Measurements from ENCODE around the gene TPRG1L.

Gene TPRG1L

DNA sequence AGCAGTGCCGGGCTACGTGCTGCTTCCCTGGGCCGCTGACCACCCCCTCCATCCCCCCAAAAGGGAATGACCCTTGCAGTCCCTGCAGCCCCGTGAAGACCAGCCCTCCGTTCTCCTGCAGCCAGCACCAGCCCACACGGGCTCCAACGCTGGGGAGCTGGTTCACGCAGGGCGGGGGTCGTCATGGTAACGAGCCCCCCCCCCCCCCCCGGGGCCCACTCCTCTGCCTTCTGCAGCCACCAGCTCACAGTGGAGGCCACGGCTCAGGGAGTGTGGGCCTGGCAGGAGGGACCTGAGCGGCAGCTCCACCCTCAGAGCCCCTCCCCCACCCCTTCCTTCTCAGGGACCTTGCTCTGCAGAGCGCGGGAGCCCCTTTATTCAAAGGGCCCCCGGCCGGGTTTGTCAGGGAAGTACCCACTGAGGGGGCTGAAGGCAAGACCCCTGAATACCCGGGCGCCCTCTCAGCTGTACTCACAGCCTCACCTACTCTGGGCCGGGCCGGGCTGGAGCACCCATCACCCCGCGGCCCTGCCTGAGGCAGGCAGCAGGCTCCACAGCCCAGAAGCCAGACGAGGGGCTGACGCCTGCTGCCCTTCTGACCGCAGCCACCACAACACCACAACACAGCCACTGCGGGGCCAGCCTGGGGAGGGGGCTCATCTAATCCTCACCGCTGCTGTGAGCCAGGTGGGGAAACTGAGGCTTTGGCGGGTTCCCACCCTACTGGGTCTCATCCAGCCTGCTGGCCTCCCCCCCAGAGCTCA, 26.1 kb upstream of the TPRG1L start:
- ChIA-PET CTCF (interaction anchor here (1.2 to 1.4 kb wide), 2 partner anchors 20 to 146 kb away, joined by 3 to 5 read pairs; no protein-coding TSS in a partner anchor), POLR2A (interaction anchor here (0.7 kb wide), 1 partner anchor 10 kb away, joined by 3 read pairs; no protein-coding TSS in a partner anchor)
- Histone ChIP-seq H3K9me3 (ENCODE audit: control insufficient read depth, insufficient read depth, low read depth, low read length) (no peaks in the 10 kb centered on the region), H3K4me1 (ENCODE audit: control insufficient read depth, insufficient read depth, low read length) (no peaks in the 10 kb centered on the region), H3K4me3 (ENCODE audit: low read depth, low read length) (no peak overlapping the region), H3K27ac (ENCODE audit: extremely low read depth, low read depth, low read length) (no peak overlapping the region), H3K36me3 (ENCODE audit: control insufficient read depth in 2 of 2, insufficient read depth in 1 of 2, low read length in 2 of 2) (no peaks in the 10 kb centered on the region)
- TF ChIP-seq, protein P1, sequence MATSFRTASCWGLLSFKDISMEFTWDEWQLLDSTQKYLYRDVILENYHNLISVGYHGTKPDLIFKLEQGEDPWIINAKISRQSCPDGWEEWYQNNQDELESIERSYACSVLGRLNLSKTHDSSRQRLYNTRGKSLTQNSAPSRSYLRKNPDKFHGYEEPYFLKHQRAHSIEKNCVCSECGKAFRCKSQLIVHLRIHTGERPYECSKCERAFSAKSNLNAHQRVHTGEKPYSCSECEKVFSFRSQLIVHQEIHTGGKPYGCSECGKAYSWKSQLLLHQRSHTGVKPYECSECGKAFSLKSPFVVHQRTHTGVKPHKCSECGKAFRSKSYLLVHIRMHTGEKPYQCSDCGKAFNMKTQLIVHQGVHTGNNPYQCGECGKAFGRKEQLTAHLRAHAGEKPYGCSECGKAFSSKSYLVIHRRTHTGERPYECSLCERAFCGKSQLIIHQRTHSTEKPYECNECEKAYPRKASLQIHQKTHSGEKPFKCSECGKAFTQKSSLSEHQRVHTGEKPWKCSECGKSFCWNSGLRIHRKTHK (tag by site-specific recombination; IDR thresholded peaks at IDR 0.05) = no peak
- TF ChIP-seq, protein P2, sequence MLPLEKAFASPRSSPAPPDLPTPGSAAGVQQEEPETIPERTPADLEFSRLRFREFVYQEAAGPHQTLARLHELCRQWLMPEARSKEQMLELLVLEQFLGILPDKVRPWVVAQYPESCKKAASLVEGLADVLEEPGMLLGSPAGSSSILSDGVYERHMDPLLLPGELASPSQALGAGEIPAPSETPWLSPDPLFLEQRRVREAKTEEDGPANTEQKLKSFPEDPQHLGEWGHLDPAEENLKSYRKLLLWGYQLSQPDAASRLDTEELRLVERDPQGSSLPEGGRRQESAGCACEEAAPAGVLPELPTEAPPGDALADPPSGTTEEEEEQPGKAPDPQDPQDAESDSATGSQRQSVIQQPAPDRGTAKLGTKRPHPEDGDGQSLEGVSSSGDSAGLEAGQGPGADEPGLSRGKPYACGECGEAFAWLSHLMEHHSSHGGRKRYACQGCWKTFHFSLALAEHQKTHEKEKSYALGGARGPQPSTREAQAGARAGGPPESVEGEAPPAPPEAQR (tag by site-specific recombination; IDR thresholded peaks at IDR 0.05) = no peak
- TF ChIP-seq OVOL3 (tag by site-specific recombination; IDR thresholded peaks at IDR 0.05) (no peak), KLF16 (tag by site-specific recombination; IDR thresholded peaks at IDR 0.05) (no peak), ZNF24 (tag by site-specific recombination; IDR thresholded peaks at IDR 0.05) (no peak), ZNF792 (tag by site-specific recombination; IDR thresholded peaks at IDR 0.05) (no peak), ZNF16 (tag by site-specific recombination; IDR thresholded peaks at IDR 0.05; ENCODE audit: low read depth) (no peak), ZNF302 (tag by site-specific recombination; IDR thresholded peaks at IDR 0.05; ENCODE audit: low read depth) (no peak), SALL2 (tag by site-specific recombination; IDR thresholded peaks at IDR 0.05; ENCODE audit: borderline replicate concordance) (no peak), ZNF311 (tag by site-specific recombination; IDR thresholded peaks at IDR 0.05; ENCODE audit: borderline replicate concordance) (no peak), ZNF292 (tag by site-specific recombination; IDR thresholded peaks at IDR 0.05; ENCODE audit: borderline replicate concordance, low read depth) (no peak), ZFP3 (tag by site-specific recombination; IDR thresholded peaks at IDR 0.05; ENCODE audit: low read depth) (no peak), ZNF707 (tag by site-specific recombination; IDR thresholded peaks at IDR 0.05) (no peak)
- TF ChIP-seq, protein P3, sequence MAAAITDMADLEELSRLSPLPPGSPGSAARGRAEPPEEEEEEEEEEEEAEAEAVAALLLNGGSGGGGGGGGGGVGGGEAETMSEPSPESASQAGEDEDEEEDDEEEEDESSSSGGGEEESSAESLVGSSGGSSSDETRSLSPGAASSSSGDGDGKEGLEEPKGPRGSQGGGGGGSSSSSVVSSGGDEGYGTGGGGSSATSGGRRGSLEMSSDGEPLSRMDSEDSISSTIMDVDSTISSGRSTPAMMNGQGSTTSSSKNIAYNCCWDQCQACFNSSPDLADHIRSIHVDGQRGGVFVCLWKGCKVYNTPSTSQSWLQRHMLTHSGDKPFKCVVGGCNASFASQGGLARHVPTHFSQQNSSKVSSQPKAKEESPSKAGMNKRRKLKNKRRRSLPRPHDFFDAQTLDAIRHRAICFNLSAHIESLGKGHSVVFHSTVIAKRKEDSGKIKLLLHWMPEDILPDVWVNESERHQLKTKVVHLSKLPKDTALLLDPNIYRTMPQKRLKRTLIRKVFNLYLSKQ (tag by site-specific recombination; IDR thresholded peaks at IDR 0.05; ENCODE audit: borderline replicate concordance) = no peak
- TF ChIP-seq, protein P4, sequence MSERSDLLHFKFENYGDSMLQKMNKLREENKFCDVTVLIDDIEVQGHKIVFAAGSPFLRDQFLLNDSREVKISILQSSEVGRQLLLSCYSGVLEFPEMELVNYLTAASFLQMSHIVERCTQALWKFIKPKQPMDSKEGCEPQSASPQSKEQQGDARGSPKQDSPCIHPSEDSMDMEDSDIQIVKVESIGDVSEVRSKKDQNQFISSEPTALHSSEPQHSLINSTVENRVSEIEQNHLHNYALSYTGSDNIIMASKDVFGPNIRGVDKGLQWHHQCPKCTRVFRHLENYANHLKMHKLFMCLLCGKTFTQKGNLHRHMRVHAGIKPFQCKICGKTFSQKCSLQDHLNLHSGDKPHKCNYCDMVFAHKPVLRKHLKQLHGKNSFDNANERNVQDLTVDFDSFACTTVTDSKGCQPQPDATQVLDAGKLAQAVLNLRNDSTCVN (tag by site-specific recombination; optimal IDR thresholded peaks at IDR 0.05) = no peak
- TF ChIP-seq, protein P5, sequence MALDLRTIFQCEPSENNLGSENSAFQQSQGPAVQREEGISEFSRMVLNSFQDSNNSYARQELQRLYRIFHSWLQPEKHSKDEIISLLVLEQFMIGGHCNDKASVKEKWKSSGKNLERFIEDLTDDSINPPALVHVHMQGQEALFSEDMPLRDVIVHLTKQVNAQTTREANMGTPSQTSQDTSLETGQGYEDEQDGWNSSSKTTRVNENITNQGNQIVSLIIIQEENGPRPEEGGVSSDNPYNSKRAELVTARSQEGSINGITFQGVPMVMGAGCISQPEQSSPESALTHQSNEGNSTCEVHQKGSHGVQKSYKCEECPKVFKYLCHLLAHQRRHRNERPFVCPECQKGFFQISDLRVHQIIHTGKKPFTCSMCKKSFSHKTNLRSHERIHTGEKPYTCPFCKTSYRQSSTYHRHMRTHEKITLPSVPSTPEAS (tag by site-specific recombination; IDR thresholded peaks at IDR 0.05) = no peak

DNA sequence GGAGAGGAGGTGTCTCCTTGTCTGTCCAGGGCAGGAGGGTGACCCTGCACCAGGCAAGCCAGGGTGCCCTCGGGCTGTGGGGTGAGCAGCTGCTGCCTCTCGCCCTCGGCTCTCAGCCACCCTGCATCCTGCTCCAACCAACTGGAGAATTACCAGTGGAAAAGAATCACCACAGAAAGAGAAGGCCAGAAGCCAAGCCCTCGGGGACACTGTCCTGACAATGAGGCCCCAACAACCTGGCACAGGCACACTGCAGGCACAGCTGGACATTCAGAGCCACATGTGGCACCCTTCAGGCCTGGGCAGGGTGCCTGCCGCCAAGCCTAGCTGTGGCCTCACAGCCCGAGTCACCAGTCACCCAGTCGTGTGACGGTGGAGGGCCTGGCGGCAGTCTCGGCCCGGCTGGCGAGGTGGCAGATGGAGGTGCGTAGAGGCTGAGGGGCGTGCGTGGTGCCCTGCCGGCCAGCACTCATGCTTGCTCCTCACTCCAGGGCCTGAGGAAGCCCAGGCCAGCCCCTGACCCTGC, 25.5 kb upstream of the TPRG1L start:
- Histone ChIP-seq H3K27ac (ENCODE audit: extremely low read depth, low read depth, low read length) (no peak overlapping the region), H3K9me3 (ENCODE audit: control insufficient read depth, insufficient read depth, low read depth, low read length) (no peaks in the 10 kb centered on the region), H3K4me1 (ENCODE audit: control insufficient read depth, insufficient read depth, low read length) (no peaks in the 10 kb centered on the region), H3K36me3 (ENCODE audit: control insufficient read depth in 2 of 2, insufficient read depth in 1 of 2, low read length in 2 of 2) (no peaks in the 10 kb centered on the region), H3K4me3 (ENCODE audit: low read depth, low read length) (no peak overlapping the region)
- ChIA-PET POLR2A (no interaction called here), CTCF (interaction anchor here (0.6 to 2.1 kb wide), 6 partner anchors 8 to 1500 kb away, joined by 3 to 6 read pairs (median 4); no protein-coding TSS in a partner anchor)
- no peak for TF ChIP-seq ZNF707 (tag by site-specific recombination; IDR thresholded peaks at IDR 0.05)
- no peak for TF ChIP-seq ZEB2 (tag by site-specific recombination; IDR thresholded peaks at IDR 0.05)
- no peak for TF ChIP-seq ZXDB (tag by site-specific recombination; IDR thresholded peaks at IDR 0.05)
- TF ChIP-seq ZFP69B (tag by site-specific recombination; IDR thresholded peaks at IDR 0.05) = no peak
- TF ChIP-seq ZNF510 (tag by site-specific recombination; IDR thresholded peaks at IDR 0.05; ENCODE audit: insufficient replicate concordance) = no peak
- no peak for TF ChIP-seq ZSCAN23 (tag by site-specific recombination; IDR thresholded peaks at IDR 0.05)
- no peak for TF ChIP-seq ZNF114 (tag by site-specific recombination; IDR thresholded peaks at IDR 0.05)
- no peak for TF ChIP-seq ZNF37A (tag by site-specific recombination; IDR thresholded peaks at IDR 0.05)
- no peak for TF ChIP-seq MZF1 (tag by site-specific recombination; IDR thresholded peaks at IDR 0.05; ENCODE audit: borderline replicate concordance)
- no peak for TF ChIP-seq KLF7 (tag by site-specific recombination; IDR thresholded peaks at IDR 0.05; ENCODE audit: borderline replicate concordance)
- no peak for TF ChIP-seq YY2 (tag by site-specific recombination; IDR thresholded peaks at IDR 0.05)
- no peak for TF ChIP-seq YY1 (tag by site-specific recombination; IDR thresholded peaks at IDR 0.05)
- no peak for TF ChIP-seq MYNN (tag by site-specific recombination; IDR thresholded peaks at IDR 0.05; ENCODE audit: borderline replicate concordance)
- no peak for TF ChIP-seq ZNF24 (tag by site-specific recombination; IDR thresholded peaks at IDR 0.05)
